Measurements from ENCODE around the gene ANGPT4.
A peak's percentile ranks its signal among the peaks of the same experiment; 100 is the strongest.
"Not testable (repeated sequence)": the region's sequence is repeated elsewhere in the genome, so short reads cannot be mapped to it uniquely, and the experiment has no call there.

Gene ANGPT4

DNA sequence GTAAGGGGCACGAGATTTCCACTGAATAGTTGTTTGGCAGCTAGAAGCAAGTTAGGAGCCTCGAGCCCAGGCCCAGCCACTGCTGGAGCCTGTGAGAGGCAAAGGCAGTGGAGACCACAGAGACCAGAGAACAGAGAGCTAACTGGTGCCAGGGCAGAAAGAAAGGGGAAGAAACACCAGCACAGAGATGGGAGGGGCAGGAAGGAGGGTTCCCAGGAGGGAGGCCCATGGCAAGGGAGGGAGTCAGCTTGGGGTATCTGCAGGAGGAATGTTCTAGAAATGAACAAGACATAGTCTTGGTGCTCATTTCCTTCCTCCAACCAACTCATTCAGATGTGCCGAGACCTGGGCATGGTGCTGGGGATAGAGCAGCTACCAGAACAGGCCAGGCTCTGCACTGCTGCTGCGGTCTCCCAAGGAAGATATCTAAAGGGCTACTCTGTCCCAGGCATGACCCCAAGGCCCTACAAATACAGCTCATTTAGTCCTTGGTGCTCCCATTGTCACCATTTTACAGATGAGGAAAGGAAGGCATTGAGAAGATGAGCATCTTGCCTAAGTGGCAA is 10.7 kb downstream of the ANGPT4 start:
- no peak for DNase-seq

DNA sequence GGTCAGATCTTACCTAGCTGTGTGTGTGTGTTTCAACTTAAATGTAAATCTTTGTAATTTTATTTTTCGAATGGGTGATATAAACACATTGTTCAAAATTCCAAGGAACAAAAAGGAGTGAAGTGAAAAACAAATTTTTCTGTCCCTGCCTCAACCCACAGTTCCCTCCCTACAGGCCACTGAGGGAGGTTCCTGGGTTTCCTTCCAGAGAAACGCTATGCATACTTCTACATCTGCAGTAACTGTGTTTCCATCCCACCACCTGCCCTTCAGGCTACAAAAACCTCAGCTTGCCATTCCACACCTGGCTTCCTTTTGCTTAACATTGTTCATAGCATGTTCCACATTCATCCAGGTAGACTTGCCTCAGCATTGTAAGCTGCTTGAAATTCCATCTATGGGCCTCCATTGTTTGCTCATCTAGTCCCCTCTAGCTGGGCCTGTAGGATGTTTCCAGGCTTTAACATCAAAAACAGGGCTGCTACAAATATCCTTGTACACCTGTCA is 12.0 kb downstream of the ANGPT4 start:
- no peak for DNase-seq

DNA sequence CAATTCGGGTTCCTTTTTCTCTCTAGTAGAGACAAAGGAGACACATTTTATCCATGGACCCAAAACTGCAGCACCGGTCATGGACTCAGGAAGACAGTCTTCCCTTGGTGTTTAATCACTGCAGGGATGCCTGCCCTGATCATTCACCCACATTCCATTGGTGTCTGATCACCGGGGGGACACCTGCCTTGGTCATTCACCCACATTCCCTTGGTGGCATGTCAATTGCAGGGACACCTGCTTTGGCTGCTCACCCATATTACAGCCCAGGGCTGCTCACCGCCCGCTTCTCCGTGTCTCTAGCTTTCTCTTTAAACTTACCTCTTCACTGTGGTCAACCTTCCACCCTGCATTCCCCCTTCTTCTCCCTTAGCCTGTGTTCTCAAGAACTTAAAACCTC is 18.7 kb downstream of the ANGPT4 start:
- DNase-seq = not testable (repeated sequence)

DNA sequence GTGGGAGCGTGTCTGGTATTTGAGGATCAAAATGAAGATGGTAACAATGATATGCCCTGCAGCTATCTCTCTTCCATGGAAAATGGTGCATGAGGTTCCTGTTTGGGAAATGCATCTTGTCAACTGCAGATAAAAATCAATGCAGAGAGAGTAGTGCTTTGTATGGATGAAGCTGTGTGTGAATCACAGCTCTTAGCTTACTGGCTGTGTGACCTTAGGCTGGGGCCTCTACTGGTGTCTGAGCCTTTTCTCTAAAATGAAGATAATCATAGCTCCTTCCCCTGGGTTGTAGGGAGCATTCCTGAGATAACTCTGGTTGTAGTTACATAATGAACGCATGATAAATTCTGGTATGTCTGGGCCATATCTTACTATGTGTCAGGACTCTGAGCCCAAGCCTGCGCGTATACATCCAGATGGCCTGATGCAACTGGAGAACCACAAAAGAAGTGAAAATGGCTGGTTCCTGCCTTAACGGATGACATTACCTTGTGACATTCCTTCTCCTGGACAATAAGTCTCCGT is 19.6 kb downstream of the ANGPT4 start:
- no peak for DNase-seq

DNA sequence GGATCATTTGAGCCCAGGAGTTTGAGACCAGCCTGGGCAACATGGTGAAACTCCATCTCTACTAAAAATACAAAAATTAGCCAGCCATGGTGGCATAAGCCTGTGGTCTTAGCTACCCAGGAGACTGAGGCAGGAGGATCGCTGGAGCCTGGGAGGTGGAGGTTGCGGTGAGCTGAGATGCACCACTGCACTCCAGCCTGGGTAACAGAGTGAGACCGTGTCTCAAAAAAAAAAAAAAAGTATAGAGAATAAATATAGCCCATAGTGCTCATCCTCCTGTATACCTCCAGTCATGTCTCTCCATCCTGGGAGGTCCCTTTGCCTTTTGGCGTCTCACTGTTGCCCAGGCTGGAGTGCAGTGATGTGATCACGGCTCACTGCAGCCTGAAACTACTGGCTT is 23.8 kb downstream of the ANGPT4 start:
- not testable (repeated sequence) for DNase-seq

DNA sequence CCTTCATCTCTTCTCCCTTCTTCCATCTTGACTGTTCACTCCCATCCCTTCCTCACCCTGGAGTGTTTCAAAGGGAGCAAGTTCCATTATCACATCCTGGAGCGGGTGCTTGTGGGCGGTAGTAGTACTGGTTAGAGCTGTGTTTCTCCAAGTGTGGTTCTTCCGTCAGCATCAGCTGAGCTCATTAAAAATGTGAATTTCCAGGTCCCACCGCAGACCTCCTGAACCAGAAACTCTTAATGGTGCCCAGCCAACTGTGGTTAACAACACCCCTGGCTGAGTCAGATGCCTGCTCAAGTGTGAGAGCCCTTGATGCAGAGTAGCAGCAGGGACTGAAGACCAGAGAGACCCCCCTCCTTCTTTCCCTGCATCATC is 24.4 kb downstream of the ANGPT4 start:
- no peak for DNase-seq

DNA sequence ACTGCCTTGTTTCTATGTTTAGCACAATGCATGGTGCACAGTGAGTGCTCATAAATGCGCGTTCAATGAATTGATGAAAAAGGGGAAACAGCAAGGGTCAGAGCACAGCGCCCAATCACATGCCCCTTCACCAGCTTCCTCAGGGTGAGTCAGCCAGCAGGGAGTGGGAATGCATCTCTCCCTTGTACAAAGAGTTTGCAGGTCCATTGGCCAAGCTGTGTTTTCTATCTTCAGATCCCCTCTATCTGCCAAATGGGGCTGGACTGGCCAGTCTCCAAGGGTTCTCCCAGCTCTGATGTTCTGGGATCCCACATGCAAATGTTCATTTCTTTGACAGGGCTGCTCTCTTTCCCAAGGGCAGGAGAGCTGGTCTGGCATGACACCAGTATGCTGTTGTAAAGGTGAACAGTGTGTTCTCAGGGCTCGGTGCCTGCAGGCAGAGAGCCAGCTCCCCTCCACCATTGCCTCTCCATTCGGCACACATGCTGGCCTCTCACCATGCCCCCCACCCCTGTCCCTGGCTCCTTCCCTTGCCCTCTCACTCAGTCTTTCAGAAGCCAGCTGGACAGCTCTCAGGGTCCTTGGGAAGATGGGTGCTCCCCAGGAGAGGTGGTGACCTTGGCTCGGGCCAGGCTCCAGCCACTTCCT is 25.0 kb downstream of the ANGPT4 start:
- peak in 1 of 2 experiments; percentile 49 for DNase-seq

DNA sequence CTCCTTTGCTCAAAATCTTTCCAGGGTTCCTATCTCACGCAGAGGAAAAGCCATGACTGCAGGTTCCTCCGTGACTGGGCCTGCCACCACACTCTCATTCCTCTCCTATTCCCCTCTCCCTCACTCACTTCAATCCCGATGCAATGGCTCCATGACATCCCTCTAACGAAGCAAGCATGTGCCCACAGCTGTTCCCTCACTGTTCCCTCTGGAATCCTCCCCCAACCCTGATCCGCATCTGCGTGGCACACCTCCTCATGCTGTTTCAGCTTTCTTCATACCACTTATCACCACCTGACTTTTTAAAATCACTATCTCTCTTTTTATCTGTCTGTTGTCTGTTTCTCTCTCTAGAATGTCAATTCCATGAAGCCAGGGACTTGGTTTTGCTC is 25.5 kb downstream of the ANGPT4 start:
- DNase-seq = no peak

DNA sequence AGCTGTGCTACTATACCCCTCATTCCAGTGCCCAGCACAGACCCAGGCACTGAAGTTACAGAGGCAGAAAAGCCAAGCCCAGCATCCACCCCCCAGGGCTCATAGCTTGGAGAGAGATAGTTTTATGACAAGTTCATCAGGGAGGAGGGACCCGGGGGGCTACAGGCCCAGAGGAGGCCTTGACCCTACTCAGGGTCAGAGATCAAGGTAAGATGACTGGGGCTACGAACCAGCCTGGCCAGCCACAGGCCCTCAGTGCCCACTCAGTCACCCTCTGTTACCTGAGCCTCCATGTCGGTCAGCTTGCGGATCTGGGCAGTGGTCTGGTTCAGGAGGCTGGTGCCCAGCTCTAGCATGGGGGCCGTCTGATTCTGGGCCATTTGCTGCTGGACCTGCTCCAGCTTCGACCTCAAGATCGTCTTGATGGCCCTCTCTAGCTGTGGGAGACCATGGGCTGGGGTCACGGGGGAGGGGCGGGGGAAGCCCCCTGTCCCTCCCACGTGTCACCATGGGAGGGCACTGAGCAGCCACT is 26.1 kb downstream of the ANGPT4 start:
- DNase-seq = no peak

DNA sequence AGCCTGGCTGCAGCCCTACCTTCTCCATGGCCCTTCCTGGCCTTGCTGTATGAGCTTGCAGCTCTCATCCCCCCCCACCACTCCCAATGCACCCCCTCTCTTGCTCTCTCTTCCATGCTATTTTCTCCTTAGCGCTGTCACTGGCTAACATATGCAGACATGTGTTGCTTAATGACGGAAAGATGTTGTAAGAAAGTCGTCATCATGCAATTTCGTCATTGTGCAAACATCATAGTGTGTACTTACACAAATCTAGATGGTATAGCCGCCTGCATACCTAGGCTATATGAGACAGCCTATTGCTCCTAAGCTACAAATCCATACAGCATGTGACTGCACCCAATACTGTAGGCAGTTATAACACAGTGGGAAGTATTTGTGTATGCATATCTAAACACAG is 27.0 kb downstream of the ANGPT4 start:
- peak; percentile 35 to 38 for DNase-seq

DNA sequence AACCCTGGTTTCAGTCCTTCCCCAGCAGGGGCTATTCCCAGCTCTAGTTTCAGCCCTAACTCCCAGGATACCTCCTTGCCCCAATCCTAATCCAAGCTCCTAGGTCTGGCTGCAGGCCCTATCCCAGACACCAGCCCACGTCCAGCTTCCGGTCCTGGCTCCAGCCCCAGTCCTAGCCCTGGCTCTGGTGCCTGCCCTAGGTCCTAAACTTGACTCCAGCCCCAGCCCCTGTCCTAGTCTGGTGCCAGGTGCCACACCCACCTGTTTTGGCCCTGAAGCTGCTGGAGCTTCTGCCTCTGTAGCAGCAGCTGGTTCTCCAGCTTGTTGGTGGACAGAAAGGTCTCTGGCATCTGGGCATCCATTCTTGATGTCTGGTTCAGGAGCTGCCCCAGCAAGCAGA is 28.1 kb downstream of the ANGPT4 start:
- DNase-seq = no peak

DNA sequence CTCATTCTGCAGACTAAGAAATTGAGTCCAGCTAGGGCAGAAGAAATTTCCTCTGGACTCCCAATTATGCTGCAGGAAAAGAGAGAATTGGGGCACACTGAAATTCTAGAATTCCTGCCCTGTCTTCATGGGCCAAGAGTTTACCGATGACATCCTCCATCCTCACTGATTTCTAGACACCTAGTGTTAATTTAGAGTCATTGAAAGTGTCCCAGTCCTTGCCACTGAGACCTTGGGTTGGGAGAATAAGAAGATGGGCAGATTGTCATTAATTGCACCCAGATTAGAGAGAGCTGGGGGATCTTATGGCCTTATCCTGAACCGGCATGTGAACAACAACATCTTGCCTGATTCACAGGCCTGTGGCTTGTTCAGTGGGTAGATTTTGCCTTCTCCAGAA is 29.0 kb downstream of the ANGPT4 start:
- DNase-seq = no peak

DNA sequence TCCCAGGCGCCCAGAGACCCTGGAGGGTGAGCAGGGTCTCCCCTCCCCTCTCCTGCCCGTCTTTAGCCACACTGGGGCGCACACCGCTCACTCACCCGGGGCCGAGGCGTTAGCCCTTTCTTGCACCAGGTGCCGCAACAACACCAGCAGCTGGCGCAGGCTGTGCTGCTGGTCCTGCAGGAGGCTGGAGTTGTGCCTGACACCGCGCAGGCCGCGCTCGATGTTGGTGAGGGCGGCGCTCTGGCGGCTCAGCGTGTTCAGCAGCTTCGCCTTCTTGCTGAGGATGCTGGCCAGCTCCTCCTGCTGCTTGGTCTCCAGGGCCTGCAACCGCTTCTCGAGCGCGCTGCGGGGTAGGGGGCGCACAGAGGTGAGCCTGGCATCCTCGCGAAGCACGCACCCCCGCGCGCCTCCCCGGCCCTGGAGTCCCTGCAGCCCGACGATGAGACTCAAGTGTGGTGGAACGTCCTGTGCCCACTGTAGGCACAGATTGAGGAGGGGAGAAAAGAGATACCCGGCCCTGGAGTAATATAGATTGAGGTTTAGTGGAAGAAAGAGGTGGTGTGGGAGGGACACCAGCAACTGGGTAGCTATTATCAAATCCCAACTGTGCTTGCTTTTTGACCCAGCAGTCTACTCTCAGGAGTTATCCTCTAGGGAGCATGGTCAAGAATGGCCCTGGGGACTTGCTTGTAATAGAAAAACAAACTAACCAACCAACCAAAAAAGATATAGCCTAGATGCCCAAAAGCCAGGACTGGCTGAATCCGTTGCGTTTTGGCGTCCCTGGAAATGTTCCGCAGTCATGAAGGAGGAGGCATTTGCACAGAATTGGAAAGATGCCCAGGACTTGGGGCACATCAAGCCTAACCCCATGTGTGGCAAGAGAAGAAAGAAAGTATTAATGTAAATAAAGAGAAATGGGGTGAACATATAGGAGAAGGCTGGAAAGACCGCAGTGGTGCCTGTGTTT is 30.9 kb downstream of the ANGPT4 start:
- peak in 1 of 2 experiments; percentile 27 for DNase-seq

DNA sequence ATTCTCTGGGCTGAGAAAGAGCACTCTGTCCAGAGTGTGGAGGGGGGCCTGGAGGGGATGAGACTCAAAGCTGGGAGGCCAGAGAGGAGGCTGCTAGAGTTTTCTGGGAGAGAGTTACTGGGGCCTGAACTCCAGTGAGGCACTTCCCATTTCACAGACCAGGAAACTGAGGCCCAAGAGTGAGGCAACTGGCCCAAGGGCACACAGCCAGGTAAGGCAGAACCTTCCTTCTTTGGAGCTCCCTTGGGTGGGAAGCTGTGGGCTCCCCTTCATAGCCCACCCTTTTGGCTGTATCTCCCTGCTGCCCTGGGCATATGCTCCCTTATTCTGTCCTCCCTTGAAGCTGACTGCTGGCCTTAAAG is 34.4 kb downstream of the ANGPT4 start:
- DNase-seq = no peak

DNA sequence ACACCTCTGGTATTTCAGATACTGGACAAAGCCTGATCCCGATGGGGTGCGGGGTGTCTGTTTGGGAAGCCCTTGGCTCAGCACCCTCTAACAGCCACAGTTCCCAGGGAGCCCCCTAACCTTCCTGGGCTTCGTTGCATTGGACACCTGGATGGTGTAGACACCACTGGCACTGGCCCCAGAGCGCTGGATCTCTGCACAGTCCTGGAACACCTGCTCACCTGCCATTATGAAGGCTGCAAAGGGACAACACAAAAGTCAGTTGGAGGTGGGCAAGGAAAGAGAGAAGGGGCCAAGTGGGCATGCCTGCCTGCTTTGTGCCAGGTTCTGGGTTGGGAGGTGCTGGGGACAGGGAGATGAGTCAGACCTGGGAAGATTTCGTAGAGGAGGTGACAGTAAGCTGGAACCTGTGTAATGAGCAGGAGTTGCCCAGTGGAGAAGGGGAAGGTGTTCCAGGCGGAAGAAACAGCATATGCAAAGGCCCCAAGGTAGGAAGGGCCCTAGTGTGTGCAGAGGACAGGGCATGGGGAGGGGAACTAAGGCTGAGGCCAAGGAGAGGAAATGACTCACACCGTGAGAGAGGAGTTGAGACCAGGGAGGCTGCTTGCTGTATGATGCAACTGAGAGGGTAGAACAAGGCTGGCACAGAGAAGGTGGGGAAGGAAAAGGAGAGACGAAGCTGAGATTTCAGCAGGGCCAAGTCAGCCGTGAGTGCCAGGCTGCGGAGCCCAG is 34.9 kb downstream of the ANGPT4 start:
- DNase-seq = no peak

DNA sequence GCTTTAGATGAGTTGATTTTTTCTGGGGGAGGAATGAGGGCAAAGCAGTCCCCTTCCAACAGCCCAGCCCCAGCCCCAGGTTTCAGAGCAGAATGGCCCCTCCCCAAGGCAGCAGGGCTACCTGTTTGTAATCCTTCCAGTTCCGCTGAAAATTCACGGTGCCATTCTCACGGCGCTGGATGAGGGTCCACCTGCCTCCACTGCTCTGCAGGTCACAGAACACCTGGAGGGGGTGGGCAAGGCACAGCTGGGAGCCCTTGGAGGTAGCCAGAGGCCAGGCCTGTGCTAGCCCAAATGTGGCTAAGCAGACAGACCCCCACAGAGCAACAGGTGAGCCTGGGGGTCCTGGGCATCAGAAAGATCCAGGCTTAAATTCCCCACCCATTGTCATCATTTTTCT is 36.5 kb downstream of the ANGPT4 start:
- no peak for DNase-seq

DNA sequence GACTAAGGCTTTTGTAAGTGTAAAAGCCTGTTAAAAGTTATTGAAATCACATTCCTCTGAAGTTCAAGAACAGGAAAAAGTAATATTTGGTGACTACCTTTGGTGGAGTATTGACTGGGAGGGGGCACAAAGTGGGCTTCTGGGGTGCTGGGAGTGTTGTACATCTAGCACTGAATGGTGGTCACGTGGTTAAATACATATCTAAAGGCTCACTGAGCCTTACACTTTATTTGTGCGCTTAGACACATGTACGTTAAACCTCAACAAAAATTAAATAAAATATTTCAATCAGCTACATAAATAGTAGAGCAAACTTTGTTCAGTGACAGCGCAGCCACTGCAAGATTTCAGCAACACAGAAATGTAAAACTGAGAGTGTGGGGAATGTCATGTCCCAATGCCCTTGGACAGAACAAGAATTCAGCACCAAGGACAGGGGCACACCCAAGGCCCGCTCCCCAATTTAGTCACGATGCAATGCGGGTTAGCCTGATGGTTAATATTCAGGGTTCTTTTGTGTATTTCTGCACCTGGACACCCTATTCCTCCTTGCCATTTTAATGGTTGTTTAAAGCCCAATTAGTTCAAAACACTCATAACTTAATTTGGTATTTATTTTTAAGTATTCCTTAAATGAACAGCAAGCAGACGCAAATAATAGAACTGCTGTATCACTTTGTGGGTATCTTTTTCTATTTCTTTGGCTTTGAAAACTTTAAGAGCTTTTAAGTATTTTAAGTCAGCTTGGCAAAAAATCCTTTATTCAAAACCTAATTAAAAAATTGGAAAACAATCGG is 37.4 kb downstream of the ANGPT4 start:
- DNase-seq = no peak

DNA sequence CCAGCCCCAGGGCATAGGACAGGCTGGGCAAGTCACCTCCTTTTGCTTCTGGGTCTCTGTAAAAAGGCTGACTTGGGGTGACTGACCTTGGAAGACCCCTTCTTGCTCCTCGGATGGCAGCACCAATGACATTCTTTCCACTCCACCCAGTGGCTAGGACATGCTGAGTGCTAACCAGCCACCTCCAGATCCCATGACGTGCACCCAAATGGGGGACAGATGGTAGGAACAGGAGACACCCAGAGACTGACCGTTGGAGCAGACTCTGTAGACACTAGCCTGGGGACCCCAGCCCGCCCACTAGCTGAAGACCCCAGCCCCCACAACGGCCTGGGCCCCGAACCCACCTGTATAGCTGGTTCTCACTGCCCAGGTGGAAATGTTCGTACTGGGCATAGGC is 38.3 kb downstream of the ANGPT4 start:
- no peak for DNase-seq

DNA sequence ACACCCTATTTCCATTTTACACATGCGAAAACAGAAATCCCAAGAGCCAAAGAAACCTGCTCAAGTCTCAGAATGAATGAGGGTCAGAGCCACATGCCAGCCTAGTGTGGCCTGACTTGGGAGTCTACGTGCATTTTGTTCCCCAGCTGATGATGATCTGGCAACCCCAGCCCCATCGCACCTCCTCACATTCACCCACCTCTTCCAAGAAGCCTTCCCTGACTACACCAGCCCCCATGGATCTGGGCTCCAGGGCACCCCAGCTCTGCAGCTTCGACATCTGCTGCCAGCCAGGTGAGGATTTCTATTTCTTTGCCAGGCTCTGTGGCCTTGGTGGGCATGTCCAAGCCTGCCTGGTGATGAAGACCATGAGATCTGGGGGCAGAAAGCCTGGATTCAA is 41.0 kb downstream of the ANGPT4 start:
- peak in 1 of 2 experiments; percentile 31 for DNase-seq

DNA sequence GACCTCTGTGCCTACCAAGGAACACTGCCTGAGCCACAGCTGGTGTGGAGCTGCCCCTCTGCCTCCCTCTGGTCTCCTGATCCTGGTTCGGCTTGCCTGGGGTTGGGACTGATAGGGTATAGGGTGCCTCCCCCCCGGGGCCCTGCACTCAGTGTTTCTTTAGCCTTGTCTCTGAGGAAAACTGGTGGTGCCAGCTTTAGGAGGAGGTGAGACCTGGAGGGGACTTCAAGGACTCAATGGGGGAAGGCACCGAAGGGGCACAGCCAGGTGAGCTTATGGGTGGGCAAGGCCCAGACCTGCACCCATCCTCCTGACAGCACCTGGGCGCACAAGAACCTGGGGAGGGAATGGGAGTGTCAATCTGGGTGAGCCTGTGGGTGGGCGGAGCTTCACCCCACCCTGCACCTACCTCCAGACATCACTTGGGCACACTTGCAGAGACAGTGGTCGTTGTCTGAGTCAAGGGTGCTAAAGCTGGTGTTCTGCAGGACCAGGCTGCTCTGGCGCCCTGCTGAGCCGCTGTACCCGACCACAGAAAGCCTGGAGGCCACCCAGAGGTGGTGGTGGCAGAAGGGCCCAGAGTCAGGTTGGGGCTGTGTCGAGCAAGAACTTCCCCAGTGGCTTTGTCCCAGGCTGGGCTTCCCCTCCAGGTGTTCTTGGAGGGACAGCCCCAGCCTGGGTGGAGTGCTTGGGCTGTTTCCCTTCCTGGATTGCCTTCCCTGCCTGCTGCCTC is 42.1 kb downstream of the ANGPT4 start:
- DNase-seq = no peak
